HG02973 (cell line): ENCODE results near the gene TNN.
"Not testable (repeated sequence)": the region's sequence is repeated elsewhere in the genome, so short reads cannot be mapped to it uniquely, and the experiment has no call there.

Experiments
- ATAC-seq: cut with Tn5 transposase; IDR thresholded peaks from one replicate; pipeline ENCODE4 v1.9.1; 2021; ENCODE audit warnings: moderate library complexity; ENCODE audit not compliant: unreplicated experiment

The TNN gene

GRCh38 chr1:175108331-175108820 is 40.7 kb downstream of the TNN start:
- ATAC-seq = not testable (repeated sequence)

DNA sequence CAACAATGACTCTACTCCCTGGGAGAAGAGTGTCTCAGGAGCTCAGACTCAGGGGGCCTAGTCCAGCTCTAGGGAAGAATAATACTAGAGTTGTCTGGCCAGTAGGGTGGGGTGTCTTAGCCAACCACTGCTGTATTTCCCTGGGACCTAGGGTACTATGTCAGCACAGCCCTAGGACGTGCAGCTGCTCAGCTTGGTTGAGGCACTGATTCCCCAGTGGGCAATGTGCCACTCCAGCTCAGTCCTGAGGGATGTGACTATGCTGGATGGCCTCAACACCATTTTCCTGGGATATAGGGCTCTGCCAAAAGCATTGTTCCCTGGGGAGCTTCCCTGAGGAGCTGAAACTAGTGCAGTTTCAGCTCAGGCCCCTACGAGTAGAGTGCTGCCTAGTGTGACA is 47.4 kb downstream of the TNN start:
- no peak for ATAC-seq

DNA sequence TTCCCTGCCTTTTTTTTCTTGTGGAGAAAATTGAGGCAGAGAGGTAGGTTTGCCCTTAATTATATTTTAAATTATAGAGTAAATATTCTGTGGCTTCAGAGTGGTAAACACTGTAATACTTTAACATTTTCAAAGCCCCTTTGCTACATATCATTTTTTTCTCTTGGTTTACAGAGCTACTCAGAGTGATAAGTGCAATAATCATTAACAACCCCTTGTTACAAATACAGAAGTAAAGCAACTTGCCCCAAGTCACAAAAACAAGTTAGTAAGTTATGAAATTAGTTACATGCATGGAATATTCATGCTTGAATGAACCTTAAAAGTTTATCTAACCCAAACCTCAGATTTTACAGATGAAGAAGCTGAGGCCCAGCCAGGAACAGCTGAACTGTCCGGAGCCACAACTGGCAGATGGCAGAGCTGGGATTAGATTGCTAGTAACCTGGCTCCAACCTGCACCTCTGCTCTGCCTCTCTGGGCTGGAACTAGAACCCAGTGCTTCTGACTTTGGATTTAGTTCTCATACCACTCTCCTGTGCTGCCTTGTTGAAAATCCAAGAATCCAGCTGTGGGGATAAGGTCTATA is 48.7 kb downstream of the TNN start:
- no peak for ATAC-seq

GRCh38 chr1:175116903-175117302 is 49.3 kb downstream of the TNN start:
- ATAC-seq = no peak

GRCh38 chr1:175118375-175119367 is 51.0 kb downstream of the TNN start:
- no peak for ATAC-seq

- ATAC-seq = no peak
These were observed 52.9 kb downstream of the TNN start for GRCh38 chr1:175120511-175120910.

- no peak for ATAC-seq
These were observed 57.2 kb downstream of the TNN start for GRCh38 chr1:175124861-175125260.

GRCh38 chr1:175126347-175126746 is 58.7 kb downstream of the TNN start:
- no peak for ATAC-seq

DNA sequence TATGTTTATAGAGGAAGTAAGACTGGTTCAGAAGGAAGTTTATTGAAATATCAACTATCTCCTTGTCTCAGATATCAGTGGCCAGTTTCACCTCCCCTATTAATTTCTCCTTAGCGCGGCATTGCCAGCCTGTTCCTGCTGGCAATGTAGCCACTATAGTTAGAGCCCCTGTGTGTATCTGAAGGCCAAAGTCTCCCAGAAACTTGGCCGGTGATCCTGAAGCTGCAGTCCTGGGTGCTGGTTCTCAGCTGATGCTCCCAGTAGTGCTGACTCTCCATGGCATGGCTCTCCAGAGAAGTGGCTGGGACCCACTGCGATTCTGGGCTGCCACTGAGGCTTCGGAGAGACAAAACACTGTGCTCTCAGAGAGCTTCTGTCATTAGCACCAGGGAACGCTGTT is 59.9 kb downstream of the TNN start:
- ATAC-seq = no peak

- no peak for ATAC-seq
These were observed 60.9 kb downstream of the TNN start for GRCh38 chr1:175128523-175128922.

DNA sequence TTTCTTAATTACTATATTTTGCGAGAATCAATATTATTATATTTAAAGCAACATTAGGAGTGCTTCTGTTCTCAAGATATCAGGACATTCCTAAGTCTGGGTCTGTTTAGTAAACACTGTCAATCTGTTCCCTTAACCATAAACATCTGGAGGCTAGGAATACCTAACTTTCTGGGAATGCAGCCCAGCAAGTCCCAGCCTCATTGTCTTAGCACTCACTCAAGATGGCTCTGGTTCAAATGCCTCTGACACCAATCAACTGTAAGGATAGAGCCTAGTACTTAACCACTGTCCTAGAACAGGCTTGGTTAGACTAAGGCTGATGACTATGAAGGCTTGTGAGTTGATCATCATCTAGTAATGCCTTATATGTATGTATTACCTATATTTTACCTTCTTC is 61.5 kb downstream of the TNN start:
- ATAC-seq = no peak

DNA sequence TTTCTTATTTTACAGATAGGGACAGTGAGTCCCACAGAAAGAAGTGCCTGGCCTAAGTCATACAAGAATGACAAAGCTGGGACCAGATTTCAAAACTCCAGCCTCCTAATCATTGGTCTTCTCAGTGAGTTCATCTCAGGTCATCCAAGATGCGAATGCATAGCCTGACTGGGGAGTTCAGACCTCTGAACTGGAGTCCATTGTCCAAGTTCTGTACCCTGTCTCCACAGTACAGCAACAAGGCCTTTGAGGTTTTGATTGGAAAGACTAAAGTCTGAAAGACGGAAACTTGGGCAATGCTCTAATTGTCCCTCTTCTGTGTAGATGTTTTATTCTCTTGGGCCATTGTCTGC is 62.0 kb downstream of the TNN start:
- no peak for ATAC-seq

GRCh38 chr1:175129997-175130648 is 62.5 kb downstream of the TNN start:
- no peak for ATAC-seq

DNA sequence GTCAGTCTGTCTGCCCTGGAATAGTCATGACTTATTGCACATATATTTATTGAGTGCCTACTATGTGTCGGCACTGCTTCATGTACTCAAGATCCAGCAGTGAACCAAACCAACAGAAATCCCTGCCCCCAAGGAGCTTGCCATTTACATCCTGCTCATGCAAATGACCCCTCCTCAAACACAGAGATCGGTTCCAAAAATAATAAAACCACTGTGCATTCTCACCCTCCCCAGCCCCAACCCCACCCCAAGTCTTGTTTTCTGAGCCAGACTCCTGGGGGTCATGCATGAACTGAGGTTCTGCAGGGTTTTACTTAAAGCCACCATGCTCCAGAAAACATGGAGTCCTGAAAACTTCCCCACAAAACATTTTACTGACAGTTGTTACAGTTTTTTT is 63.0 kb downstream of the TNN start:
- no peak for ATAC-seq

DNA sequence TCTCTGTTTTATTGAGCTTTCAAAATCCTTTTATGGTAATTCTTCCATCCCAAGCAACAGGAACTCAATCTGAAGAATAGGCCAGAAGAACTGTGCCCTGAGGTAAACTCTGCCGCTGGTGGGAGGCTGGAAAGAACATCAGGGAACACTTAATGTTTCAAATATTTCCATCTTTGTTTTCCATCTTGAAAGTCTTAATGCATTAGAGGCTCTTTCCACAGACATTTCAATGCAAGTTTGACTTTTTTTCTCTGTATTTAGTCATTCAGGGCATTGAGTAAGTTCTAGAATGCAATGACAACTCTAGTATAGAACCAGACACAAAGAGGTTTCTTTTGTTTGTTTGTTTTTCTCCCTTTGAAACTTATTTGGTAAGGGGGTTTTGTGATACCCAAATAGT is 63.5 kb downstream of the TNN start:
- no peak for ATAC-seq

DNA sequence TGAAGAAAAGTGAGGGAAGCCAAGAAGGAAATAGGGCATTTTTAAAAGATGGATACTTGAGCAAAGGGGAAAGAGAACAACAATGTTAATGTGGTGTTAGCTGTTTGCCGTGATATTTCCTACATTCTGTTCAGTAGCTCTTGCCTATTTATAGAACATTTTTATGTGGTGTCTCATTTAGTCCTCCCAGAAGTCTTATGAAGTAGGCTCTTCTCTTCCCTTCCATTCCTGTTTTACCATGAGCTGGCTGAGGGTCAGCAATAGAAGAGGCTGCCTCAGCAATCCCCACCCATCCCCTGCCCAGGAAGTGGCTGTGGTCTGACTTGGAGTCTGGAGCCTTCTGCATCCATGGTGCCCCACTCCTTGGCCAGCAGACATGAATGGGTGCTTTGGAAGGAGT is 64.8 kb downstream of the TNN start:
- ATAC-seq = no peak

GRCh38 chr1:175133673-175134435 is 66.2 kb downstream of the TNN start:
- no peak for ATAC-seq

- no peak for ATAC-seq
These were observed 66.9 kb downstream of the TNN start for GRCh38 chr1:175134500-175134899.

DNA sequence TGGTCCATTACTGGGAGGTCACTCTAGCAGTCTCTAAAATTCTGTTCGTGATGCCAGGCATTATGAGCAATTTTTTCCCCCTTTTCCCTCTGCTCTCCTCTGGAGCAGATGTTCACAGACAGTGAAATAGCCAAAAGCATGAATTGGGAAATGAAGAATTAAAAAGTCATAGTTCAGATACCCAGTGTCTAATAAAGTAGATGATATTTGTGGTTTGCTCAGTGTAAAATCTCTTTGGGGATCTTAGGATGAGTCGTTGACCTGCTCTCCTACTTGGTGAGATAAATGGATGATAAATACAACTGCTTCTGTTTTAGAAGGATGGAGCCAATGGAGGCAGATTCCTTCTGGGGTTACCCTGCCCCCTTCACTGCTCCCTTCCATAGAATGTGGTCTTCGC is 68.6 kb downstream of the TNN start:
- no peak for ATAC-seq

DNA sequence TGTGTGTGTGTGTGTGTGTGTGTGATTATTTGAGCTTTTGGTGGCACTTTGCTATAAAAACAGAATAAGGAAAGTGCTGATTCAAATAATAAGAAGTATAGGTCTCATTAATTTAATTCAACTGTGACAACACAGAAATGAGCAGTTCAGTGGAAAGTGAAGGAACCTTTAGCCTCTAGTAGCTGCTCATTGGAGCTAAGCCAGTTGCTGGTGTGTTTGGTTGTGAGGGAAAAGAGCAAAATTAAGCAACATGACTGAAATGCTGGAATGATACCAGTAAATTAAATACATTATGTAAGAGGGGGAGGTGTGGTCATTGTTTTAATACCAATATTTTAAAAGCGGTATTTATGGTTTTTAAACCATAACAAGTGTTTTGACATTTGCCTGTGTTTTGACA is 69.7 kb downstream of the TNN start:
- no peak for ATAC-seq

GRCh38 chr1:175138579-175138978 is 70.9 kb downstream of the TNN start:
- ATAC-seq = no peak
